Putamen (tissue), 1 donor: ENCODE measurements around the gene MRPL24.

Experiments used
- DNase-seq: peaks from one replicate; pipeline ENCODE4 v3.0.0-alpha.2; 2016; ENCODE audit warnings: low spot score

The MRPL24 gene

DNA sequence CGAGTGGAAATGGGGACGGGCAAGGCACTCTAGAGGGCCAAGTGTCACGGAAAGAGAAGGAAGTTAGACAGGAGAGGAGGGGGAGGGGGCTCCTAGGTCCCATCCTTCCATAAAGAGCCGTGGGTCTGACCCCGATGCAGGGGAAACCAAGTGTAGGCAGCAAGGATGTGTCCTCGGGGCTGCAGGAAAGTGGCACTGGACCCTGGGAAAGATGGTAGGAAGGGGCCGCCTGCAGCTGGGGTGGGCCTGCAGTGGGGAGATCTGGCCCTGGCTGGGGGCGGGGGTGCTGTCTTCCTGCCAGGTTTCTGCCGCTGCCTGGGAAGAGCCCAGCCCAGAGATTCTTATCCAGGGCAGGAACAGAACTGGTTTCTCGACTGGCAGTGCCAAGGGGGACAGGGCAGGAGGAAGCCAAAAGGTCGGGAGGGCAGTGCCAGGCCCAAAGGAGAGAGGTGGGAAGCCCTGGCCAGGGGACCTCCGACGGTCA lies 48.4 kb downstream of the MRPL24 start:
- no peak for DNase-seq

DNA sequence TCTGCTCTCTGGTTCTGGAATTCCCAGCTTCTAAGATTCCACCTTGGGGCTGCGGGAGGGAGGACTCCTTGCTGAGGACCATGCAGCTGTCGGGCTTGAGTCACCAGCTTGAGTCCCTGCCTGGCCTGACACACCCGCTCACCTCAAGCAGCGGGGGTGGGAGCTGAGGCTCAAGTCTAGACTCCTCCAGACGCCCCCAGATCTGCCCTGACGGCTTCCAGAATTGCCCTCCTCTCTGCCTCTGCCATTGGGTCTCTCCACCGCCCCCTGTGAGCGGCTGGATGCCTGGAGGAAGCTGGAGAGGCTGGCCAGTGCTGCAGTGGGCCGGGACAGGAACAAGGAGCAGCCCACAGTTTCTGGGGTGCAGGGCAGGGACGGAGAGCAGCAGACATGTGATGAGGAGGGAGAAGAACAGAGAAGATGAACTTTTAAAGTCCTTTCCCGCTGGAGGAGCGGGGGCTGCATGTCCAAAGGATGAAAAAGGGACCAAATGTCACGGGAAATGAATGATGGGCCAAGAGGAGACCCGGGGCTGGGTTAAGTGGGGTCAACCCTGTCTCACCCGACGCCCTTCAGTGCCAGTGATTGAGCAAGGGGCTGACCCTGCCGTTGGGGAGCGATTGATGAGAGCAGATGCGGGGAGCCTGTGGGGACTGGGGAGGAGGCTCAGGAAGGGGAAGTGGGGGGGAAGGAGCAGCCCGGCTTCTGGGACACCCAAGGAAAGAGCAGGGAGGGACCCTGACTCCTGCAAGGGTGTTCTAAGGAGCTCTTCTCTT lies 49.0 kb downstream of the MRPL24 start:
- no peak for DNase-seq

DNA sequence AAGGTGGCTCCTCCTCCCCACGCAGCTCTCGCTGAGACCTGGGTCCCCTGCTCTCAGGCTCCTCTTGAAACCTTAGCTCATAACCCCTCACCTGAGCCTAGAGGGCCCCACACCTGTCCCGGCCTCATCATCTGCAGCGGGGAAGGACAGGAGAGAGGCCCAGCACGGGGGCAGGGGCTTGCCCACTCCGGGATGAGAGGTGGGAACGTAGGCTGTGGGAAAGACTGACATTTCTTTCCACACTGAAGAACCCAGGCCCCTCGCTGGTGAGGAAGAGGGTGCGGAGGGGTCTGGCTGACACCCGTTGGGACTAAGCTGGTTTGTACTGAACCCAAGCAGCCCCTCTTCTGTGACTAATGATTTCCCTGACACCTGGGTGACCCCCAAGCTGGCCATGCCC lies 49.7 kb downstream of the MRPL24 start:
- no peak for DNase-seq

GRCh38 chr1:156690675-156691036 lies 50.2 kb downstream of the MRPL24 start:
- DNase-seq = no peak

- no peak for DNase-seq
These were observed 50.8 kb downstream of the MRPL24 start for GRCh38 chr1:156689953-156690674.

GRCh38 chr1:156689035-156689952 lies 51.6 kb downstream of the MRPL24 start:
- peak; percentile 59 for DNase-seq
